GM19463 (cell line): ENCODE data around the gene GCC1.
"Not testable (repeated sequence)": the region's sequence is repeated elsewhere in the genome, so short reads cannot be mapped to it uniquely, and the experiment has no call there.

Experiments used
- ATAC-seq: cut with Tn5 transposase; IDR thresholded peaks from one replicate; pipeline ENCODE4 v1.9.1; 2021; ENCODE audit warnings: mild to moderate bottlenecking, moderate library complexity; ENCODE audit not compliant: unreplicated experiment

Gene GCC1

DNA sequence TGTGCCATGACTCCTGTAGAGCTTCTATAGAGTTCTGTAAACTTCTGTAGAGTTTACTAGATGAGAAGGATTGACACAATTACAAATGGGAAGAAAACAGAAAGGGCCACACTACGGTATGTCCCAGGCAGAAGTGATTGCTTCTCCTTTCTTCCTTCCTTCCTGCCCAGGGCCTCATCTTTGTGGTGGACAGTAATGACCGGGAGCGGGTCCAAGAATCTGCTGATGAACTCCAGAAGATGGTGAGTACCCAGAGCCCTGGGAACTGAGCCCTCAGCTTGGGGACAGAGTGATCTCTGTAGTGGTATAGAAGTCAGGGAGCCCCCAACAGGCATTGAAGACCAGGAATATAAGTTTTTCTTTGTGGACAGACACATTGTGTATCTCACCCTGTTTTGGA is 4.5 kb upstream of the GCC1 start:
- ATAC-seq: no peak

DNA sequence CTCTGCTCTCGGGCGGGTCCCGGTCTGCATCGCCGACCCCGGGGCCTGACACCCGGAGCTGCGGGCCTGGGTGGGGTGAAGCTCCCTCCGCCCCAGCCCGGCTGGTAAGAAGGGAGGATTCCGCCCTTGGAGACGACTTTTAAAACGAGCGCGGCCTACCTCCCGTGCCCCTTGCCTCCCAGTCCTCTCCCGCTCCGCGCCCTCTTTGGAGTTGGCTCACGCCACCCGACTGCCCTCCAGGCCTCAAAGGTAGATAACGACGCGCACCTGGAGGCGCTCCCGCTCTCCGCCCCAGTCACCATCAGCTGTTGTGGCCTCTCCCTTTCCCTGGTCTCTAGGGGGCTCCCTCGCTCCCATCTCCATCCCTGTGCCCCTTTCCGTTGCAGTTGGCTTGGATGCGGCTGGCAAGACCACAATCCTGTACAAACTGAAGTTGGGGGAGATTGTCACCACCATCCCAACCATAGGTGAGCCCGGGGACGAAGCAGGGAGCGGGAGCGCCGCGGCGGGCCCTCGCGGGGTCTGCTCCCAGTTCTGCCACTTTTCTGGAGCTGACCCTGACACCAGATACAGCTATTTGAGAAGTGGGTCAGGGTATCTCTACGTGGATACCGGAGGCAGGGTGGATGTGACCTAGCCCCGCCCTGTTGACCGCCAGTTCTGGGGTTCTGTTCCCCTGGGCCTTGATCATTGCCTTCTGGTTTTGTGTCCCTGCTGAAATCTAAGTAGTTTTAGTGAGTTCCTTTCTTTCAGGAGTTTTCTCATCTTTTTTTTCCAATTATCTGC is 3.5 kb upstream of the GCC1 start:
- peak; percentile 13 for ATAC-seq

DNA sequence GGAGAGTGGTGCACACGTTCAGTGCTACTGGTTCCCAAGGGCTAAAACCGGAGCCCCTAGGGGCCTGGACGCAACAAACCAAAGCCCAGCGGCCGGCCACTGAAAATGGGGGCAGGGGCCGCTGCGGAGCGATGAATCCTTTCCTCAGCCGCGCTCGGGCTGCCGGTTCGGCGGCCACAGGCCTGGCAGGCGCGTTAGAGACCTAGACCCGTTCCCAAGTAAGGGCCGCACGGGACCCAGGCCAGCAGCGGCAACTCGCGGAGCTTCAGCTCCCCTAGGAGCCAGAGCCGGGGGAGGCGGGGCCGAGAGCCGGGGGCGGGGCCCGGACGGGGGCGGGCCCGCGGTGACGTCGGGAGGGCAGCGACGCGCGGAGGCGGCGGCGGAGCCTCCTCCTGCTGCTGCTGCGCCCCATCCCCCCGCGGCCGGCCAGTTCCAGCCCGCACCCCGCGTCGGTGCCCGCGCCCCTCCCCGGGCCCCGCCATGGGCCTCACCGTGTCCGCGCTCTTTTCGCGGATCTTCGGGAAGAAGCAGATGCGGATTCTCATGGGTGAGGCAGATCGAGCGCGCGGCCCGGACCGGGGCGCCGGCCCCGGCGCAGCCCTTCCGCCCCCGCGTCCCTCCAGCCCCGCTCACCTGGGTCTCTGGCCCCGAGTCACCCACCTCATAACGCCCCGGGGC is 2.8 kb upstream of the GCC1 start, which contains the start of gene ARF5:
Gene ARF5 (plus strand): TSS at position 393 of the 678 bp plus-strand sequence. CDS start 88 bp downstream, at position 481.
- peak; percentile 72 for ATAC-seq

DNA sequence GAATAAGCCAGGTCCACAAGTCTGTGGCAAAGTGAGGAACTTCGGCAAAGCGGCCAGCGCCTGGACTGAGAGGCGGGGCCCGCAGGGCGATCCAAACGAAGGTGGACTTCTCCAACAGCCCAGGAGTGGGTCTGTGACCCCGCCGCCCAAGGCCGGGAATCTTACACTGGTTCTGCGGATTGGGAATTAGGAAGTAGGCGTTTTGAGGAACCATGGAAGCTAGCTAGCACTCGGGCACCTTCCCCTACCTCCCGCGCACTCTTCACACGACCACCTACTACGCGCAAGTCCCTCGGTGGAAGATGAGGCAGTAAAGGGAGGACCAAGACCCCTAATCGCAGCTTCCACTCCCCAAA is 2.2 kb upstream of the GCC1 start:
- no peak for ATAC-seq

DNA sequence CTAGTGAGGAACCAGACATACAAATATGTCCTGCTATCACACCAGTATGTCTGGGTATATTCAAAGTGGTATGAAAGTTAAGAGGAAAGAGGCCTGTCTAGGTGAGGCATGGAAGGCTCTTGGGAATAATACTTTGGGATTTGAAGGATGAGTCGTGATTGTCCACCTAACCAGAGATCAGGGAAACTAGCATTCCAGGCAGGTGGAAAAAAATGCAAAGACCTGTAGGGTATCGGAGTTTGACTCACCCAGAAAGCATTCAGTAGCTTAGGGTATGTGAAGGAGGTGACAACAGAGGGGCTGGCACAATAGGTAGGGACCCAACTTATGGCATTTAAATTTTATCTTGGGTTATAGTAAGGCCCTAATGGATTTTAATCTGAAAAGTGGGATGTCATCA is 950 bp upstream of the GCC1 start:
- no peak for ATAC-seq

DNA sequence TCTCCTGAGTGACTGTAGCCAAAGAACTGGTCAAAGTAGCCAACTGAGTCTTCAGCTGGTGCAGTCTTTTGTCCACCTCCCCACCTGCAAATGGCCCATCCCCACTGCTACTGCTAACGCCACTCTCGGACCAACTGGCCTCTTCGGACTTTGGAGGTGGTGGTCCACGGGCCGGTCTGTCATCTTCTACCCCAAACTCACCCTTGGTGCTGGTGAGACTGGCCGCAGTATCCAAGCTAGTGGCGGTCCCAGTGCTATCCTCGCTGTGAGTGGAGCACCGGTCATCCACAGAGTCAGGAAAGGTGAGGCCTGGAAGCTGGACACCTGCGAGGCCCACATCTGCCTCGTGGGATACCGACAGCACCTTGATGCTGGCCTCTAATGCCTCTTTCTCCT is 750 bp downstream of the GCC1 start:
- ATAC-seq: no peak

DNA sequence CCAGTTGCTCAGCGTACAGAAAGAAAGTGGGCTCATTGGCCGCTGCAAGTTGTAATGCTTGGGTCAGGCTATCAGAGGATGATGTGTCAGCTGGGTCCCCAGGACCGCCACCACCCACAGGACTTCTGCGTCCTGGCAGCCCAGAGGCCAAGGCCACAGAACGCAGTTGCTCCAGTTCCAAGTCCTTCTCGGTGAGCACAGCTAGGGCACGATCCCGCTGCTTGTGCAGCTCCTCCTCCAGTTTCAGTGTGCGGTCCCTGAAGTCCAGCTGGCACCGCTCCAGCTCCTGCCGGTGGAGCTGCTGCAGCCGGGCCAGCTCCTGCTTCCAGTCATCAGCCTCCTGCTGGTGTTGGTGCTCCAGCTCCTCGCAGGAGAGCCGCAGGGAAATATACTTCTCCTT is 3.0 kb downstream of the GCC1 start:
- ATAC-seq: no peak

DNA sequence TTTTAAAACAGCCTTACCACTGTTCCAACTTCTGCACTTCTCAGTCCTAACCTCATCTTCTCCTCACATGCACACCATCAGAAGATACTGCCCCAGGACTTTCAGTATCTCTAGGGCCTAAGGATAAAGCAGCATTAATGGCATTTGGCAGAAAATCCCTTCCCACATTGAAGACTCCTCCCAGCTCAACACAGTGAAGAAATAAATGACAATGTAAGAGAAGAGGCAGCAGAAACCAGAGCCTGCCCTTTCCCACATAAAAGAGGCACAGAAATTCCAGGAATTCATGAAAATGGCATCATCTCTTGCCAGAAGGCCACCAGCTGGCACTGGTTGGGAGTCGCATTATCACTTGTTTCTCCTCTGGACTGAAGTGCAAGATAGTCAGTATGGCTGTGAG is 3.7 kb downstream of the GCC1 start:
- no peak for ATAC-seq

DNA sequence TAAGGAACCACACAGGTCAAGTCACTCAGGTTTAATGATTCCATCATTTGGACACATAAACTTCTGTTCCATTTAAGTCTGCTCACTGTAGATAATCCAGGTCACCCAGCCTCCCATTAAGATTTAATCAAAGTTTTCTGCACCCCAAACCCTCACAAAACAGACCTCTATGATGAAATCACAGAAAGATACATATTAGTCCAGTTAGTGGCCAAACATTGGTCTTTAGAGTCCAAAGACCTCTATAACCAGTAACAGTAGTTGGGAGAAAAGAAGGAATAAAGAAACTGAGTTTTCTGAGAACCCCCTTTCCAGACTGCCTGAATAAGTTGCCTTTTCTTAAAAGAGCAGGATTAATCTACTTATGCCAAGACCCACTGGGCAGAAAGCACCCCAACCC is 4.8 kb downstream of the GCC1 start:
- ATAC-seq: no peak

DNA sequence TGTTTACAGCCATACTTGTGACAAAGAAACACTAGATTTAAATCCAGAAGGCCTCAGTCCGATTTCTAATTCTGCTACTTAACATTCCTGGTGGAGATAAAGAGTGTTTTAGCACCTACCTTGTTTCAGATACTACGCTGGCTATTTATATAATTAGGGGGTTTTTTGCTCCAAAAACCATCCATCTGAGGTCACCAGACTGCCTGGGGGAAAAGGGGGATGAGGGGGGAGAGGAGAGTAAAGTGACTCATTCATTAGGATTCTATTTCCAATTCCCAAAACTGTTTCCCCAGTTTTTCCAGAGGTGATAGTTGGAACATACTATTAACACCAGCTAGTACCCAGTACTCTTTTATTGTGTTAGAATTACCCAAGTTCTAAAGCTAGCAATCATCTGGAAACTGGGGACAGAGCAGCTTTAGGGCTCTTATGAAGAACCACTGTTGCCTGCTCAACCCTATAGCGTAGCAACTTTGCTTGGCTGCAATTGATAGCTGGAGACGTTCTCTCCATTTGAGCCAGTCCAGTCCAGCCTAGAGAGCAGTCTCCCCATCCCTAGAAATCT is 6.6 kb downstream of the GCC1 start:
- no peak for ATAC-seq

DNA sequence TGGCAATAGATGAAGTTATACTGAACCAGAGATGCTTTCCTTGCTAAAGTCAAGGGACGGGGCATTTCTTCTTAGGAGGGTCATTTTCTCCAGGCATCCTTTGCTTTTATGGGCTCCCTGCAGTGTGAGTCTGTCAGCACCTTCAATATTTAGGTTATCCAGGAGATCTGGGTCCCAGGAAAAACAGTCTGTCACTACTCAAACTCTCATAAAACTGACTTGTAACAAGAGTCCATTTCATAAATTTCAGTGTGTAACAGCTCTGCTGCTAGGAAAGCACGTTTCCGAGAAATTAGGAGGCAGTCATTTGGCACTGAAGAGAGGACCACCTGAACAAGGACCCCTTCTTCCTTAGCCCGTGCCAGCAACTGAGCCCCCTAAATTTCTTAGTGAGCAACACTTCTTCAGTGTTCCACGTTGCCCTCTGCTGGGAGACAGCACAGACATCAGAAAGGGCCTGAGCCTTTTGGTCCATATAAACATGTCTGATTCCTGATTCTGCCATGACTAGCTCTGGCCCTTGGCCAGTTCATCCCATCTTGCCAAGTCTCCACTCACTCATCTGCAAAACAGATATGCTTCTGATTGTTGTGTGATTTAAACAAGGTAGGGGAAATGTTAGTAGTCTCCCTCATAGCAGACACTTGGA is 7.2 kb downstream of the GCC1 start:
- no peak for ATAC-seq

DNA sequence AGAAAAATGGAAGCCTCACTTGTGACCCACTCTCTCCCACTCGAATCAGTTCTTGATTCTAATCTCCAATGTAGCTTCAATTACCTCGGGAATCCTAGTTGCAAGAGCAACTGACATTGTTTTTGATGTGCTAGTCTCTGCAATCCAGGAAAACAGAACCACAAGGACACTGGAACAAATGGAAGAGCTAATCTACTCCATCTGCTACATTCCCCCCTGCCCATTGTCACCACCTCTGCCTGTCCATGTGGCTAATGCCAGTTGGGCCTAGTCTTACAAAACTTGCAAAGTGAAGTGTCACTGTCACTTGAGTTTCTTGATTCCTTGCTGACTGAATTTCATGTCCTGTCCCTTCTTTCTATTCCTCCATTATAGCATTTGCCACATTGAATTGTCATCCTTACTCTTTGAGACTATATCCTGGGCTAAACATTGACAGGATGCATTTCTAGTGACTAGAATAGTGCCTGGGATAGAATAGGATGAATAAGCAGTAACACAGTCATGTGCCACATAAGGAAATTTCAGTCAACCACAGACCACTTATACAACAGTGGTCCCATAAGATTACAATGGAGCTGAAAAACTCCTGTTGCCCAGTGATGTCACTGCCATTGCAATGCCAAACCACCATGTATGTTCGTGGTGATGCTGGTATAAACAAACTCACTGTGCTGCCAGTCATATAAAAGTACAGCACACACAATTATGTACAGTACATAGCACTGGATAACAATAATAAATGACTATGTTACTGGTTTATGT is 13.5 kb downstream of the GCC1 start:
- ATAC-seq: no peak

DNA sequence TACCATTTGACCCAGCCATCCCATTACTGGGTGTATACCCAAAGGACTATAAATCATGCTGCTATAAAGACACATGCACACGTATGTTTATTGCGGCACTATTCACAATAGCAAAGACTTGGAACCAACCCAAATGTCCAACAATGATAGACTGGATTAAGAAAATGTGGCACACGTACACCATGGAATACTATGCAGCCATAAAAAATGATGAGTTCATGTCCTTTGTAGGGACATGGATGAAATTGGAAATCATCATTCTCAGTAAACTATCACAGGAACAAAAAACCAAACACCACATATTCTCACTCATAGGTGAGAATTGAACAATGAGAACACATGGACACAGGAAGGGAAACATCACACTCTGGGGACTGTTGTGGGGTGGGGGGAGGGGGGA is 17.4 kb downstream of the GCC1 start:
- not testable (repeated sequence) for ATAC-seq

DNA sequence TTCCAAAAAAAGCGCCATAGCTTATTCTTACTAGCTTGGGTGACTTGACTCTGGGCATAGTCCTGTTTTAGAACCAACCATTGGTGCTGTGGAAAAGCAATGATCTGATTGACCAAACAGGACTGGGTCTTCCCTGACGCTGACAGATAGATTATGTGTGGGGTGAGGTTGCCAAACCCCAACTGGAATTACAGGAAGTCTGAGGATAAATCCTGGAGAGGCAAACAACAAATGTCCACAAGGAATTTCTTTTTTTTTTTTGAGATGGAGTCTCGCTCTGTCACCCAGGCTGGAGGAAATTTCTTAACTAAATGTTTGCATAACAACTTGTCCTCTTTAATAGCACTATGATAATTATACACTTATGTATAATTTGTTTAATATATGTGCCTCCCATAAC is 19.2 kb downstream of the GCC1 start:
- ATAC-seq: no peak

DNA sequence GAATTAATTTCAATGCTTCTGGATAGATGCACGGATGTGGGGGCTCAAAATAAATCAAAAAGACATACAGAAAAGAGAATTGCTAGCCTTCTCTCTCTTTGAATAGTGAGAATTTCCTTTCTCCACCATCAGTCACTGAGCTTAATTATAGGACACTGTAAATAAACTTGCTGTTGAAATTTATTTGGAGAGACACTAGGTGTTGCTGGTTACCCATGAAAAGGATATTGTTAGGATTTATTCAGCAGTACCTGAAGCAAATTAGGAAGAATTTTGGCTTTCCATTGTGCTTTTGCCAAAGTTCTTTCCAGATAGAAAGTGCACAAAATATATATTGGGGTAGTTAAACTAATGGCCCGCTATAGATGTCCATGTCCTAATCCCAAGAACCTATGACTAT is 27.6 kb downstream of the GCC1 start:
- no peak for ATAC-seq

DNA sequence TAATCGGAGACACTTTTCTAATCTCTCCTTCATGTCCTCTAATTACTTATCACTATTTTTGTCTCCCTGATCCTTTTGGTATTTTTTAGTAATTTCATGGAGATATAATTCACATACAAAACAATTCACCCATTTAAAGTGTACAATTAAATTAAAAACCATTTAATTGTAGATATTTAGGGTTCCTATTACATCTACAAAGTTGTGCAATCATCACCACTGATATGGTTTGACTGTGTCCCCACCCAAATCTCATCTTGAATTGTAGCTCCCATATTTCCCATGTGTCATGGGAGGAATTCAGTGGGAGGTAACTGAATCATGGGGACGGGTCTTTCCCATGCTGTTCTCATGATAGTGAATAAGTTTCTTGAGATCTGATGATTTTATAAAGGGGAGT is 29.0 kb downstream of the GCC1 start:
- no peak for ATAC-seq

DNA sequence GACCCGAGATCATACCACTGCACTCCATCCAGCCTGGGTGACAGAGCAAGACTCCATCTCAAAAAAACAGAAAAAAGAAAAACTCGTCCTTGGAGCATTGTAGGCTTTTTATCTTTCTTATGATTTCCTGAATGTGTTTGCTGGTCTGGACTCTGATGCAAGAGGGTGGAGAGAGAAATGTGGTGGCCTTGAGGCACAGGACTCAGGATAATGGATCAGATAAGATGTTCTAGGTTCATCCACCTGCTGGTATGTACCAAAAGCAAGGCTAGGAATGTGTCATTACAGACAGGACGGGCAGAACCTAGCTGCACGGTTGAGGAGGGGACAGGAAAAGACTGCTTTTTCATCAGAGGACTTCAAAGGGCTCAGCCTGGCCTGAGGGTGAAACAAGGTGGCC is 33.5 kb downstream of the GCC1 start:
- no peak for ATAC-seq

DNA sequence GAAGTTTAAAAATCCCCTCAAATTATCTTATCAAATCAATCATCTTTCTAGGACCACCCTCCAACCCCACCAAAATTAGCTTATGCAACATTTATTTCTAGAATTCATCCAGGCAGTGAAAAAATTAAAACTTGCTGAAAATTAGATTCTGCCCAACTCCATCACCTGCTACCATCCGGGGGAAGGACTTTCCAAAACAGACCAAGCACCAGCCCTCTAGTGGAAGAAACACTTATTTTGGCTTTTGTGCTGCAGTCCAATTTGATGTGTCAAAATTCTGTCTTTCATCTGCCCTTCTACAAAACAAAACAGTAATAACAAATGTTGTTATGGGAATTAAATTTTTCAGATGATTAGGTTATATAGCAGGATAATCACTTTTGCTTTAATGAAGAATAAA is 35.1 kb downstream of the GCC1 start:
- no peak for ATAC-seq

DNA sequence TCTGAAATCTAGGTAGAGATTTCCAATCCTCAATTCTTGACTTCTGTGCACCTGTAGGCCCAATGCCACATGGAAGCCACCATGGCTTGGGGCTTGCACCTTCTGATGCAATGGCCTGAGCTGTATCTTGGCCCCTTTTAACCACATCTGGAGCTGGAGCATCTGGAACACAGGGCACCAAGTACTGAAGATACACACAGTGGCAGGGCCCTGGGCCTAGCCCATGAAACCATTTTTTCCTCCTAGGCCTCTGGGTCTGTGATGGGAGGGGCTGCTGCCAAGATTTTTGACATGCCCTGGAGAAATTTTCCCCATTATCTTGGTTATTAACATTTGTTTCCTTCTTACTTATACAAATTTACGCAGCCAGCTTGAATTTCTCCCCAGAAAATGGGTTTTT is 39.1 kb downstream of the GCC1 start:
- no peak for ATAC-seq

DNA sequence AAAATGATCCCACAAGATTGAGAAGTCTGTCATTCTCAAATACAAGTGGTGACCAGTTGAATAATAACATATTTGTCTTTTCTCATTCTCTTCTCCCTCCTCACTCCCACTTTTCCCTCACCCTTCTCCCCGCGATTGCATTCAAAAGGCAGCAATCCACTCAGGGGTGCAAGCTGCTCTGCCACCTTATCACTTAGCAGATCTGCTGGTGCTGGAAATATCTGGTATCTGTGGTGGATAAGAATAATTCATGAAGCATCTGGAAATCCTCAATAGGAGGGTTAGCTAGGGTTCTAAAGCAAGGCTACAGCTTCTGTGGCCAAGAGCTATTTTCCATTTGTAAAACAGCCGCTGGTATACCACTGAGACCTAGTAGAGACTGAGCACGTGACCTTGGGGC is 43.8 kb downstream of the GCC1 start:
- ATAC-seq: no peak

DNA sequence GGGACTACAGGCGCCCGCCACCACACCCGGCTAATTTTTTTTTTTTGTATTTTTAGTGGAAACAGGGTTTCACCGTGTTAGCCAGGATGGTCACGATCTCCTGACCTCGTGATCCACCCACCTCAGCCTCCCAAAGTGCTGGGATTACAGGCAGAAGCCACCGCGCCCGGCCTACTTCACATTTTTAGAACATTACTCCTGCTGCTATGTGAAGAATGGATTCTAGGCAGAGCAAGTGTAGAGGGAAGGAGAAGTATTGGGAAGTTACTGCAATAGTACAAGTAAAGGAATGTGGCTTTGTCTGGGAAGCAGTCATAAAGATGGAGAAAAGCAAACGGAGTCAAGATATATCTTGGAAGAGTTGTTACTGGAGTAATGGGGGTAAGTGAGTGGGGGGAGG is 44.9 kb downstream of the GCC1 start:
- ATAC-seq: not testable (repeated sequence)
